Suppressor macrophage treated with lipopolysaccharide for 1 hour (primary cell): ENCODE measurements around the gene PPP6R2.

ENCODE experiments used
- DNase-seq, 3 donors: peaks; one replicate each; pipeline ENCODE4 v3.0.0-alpha.2; 2020 to 2022

PPP6R2 gene

GRCh38 chr22:50471197-50471847 is 128.2 kb downstream of the PPP6R2 start:
- DNase-seq, result no peak

GRCh38 chr22:50471962-50472361 is 128.8 kb downstream of the PPP6R2 start:
- no peak for DNase-seq

DNA sequence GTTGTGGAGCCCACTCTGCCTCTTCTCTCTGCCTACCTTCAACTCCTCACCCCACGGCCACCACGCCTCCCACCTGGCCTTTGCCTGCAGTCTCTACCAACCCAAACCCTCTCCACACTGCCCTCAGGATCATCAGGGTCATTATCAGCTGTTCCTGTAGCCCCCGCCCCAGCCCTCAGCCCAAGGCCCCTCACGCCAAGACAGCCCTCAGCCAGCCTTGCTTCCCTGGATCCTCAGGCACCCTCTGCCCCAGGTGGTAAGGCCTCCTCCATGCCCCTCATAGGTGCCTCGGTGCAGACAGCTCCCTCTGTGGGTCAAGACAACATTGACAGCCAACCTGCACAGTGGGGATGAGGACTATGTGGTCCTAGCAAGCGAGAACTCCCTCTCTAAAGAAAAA is 130.0 kb downstream of the PPP6R2 start:
- DNase-seq, result no peak

DNA sequence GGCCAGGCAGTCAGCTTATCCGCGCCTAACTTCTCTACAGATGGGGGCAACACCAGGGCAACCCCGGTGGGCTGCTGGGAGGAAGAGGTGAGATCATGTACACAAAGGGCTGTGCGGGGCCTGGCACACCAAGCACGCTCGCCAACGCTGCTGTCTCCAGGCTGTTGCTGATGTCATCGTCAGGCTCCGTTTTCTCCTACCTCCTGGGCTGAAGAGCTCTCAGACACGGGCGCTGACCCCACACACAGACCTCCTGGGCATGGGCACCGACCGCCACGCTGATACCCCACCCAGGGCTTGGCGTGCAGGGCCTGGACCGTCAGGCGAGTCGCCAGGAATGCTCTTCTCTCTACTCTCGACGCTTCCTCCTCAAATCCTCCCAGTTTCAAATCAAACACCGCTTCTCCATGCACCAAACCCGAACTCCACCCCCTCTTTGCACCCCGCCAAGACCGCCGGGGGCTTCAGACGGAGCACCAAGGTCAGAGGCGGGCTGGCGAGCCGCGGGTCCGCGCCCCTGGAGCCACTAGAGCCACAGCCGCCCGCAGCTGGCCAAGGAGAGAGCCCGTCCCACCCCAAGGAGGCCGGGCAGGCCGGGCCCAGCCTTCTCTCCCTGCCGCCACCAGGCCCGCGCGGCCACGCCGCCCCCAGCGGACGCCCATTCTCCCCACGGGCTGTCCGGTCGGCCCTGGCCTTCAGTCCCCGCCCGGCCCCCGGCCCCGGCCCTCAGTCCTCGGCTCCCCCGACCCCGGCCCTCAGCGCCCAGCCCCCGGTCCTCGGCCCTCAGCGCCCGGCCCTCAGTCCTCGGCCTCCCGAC is 130.9 kb downstream of the PPP6R2 start:
- DNase-seq, result peak; percentile 53 to 77 (median 62)

GRCh38 chr22:50474710-50475651 is 131.9 kb downstream of the PPP6R2 start, which contains the start of gene SBF1:
SBF1 (minus strand) TSS chr22:50475035; CDS start chr22:50474840, 195 bp downstream.
- peak; percentile 94 to 98 (median 97) for DNase-seq

- no peak for DNase-seq
These were observed 132.5 kb downstream of the PPP6R2 start for GRCh38 chr22:50475652-50476002.

DNA sequence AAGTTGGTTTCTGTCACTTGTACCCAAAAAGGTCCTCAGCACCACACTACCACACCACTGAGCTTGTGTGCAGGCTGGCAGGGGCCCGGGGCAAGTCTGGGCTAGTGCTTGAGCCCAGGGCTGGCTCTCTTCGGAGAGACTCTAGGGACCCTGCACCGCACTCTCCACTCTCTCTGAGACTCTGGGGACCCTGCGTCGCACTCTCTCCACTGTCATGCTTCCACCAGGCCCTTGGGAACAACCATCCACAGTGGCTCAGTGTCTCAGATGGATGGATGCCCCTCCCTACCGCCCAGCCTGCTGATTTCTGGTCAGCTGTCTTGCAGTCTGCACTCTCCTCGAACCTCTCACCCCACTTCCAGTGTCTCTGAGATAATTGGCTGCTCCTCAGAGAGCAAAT is 133.7 kb downstream of the PPP6R2 start:
- no peak for DNase-seq

GRCh38 chr22:50477923-50478322 is 134.8 kb downstream of the PPP6R2 start:
- DNase-seq, result no peak

DNA sequence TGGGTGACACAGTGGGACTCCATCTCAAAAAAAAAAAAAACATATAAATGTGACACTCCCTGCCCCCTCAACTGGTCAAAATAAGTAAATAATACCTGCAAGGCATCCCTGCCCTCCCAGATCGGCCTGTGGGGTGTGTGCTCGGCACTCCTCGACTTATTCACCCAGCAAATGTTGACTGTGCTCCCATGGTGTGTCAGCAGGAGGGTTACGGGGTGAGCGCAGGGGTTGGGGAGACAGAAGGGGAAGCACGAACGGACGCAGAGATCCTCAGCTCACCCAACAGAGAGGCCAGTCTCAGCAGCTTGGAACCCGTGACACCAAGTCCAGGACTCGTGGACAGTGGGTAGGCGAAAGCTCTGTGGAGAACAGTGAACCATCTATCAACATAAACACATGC is 136.6 kb downstream of the PPP6R2 start:
- peak; percentile 39 to 62 (median 52) for DNase-seq

GRCh38 chr22:50481045-50481439 is 137.9 kb downstream of the PPP6R2 start:
- DNase-seq, result no peak

GRCh38 chr22:50481440-50482106 is 138.4 kb downstream of the PPP6R2 start, which contains the start of gene ADM2:
ADM2 (plus strand) TSS chr22:50481543; CDS start chr22:50481848, 305 bp downstream.
- peak; percentile 19 to 55 (median 30) for DNase-seq

- no peak for DNase-seq
These were observed 139.3 kb downstream of the PPP6R2 start for GRCh38 chr22:50482107-50483074.

DNA sequence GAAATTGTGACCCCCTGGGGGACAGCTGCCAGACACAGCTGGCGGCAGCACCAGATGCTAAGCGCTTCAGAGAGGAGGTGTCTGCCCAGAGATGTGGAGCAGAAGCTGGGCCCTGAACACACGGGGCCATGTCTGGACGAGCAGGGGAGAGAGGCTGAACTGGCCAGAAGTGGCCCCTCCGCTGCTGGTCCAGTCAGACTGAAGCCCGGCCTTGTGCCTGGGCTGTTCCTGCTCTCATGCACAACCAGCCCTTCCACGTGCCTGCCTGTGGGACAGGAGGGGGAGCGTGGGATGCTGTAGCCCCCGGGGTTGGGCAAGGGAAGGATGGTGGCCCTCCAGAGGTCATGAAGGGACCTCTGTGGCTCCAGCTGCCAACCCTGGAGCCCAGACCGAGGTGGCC is 140.0 kb downstream of the PPP6R2 start:
- DNase-seq, result no peak

DNA sequence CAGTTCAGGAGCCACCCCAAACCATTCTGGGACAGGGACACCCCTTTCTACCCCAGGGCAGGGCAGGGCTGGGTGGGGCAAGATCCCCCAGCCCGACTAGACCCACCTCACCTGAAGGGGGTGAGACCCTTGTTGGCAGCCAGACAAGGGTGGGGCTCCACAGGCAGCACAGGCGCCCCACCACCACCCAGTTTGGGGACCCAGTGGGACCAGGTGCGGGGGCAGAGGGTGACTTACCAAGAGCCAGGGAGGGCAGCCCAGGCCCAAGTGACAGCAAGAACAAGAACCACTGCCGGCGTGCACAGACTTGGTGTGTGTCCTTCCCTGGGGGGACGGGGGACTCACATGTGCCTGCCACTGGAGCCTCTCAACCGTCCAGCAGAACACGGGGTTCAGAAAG is 140.4 kb downstream of the PPP6R2 start:
- no peak for DNase-seq

GRCh38 chr22:50483977-50484853 is 141.1 kb downstream of the PPP6R2 start:
- DNase-seq, result no peak

DNA sequence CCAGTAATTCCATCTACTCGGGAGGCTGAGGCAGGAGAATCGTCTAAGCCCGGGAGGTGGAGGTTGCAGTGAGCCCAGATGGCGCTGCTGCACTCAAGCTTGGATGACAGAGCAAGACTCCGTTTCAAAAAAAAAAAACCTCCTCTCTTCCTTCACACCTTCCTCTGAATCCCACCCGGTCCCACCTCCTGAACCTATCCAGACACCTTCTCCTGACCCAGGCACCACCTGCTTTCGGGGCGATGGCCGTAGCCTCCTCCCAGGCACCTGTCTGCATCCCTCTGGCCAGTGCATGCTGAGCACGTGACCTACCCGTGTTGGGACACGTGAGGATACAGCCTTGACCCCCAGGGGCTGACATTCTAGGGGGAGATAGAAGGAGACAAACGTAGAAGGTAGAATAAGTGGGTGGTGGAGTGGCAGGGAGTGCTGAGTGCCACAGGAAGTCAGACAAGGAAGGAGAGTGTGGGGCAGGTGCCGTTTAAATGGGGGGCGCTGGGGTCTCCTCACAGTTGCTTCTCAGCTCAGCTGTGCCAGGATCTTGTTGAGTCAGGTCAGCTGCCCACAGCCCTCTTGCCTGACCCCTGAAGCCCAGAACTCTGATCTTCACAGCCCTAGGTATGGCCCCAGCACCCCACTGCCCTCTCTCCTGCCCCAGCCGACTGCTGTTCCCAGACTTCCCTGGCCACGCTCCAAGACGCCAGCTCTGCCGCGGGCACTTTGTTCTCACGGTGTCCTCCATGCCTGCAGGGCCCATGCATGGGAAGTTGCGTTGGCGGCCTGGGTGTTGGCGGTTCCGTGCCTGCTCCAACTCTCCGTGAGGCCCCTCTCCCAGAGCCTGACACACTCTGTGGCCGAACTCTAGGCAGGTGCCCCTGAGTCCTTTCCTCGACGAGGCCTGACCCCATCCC is 142.3 kb downstream of the PPP6R2 start:
- no peak for DNase-seq

GRCh38 chr22:50486561-50487289 is 143.6 kb downstream of the PPP6R2 start, which contains the start of gene MIOX:
MIOX (plus strand) TSS chr22:50486859; CDS start chr22:50486898, 39 bp downstream.
- DNase-seq, result no peak
